Placental pericyte (primary cell): ENCODE results near the gene CD53. TPM values are rescaled to one million over a fixed set of nuclear protein-coding genes. Genes with fewer than 3 reads are reported as not detected.

Source experiments
- total RNA-seq: library from RNA; depleted of rRNA; stranded (reverse); fragments of >200 nt; gene quantifications from 2 replicates; pipeline ENCODE4 v1.2.3, GENCODE V29; 2012

Gene CD53
- total RNA-seq: 0.14 TPM in 1 of 2 replicates, not detected in the other

GRCh38 chr1:110872745-110873720 lies at the start of gene CD53:
Gene CD53 (plus strand): TSS chr1:110873148. CDS start chr1:110891409, 18,261 bp downstream.

Other genes starting within 250 kb of the CD53 start
- 0.66 and 6.4 TPM in 2 replicates for gene KCNA3, start 198.2 kb upstream of the CD53 start, total RNA-seq
- 14.0 and 17.9 TPM in 2 replicates for gene LRIF1, start 90.8 kb downstream of the CD53 start, total RNA-seq